ENCODE data around the gene METAP1D.
"Not testable (repeated sequence)": the region's sequence is repeated elsewhere in the genome, so short reads cannot be mapped to it uniquely, and the experiment has no call there.

Gene METAP1D

DNA sequence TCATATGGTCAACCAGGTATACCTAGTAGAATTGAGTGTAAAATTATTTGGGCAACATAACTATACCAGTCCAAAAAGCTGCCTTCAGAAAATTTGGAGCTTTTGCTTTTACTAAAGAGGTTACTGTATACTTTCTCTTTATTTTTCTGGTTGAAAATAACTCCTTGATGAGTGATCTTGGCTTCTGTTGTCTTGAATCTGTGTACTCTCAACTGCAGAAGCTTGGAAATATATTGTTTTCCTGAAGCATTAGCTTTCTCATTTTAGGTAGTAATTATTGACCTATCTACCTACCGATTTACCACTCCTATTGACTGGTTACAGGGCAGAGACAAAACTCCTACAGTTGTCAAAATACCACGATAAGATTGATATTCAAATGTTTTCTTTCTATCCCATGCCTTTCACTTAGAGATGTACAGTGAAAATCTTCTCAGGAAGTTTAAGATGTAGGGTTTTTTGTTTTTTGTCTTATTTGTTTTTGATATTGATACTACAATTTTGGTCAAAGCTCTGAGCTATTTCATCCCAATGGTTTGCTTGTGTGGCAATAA is 49.9 kb downstream of the METAP1D start:
- no peak for DNase-seq

DNA sequence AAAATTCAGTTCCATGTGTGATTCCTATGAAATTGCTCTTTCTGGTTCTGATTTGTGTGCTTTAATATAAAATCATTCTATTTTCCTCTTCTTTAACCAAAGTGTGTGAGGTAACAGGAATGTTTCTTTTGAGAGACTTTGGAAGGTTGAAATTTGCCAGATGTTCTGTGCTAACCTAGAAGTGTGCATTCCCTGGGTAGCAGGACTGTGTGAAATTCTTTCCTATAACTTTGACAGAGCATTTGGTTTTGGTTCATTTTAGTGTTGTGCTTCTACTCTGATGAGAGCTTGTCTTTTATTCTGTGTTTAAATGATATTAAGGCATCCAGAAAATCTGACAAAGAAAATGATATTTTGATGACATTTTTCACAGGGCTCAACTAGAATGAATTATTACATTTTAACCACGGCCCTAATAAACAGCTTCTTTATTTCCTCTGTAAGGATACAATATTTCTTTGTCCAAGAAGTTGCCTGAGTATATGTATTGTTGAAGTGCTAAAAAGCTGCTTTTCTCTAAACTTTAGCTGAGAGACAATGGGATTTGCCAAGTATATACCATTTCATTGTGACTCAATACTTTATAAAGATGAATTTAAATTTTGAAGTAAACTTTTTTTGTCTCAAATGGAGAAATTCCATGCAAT is 50.8 kb downstream of the METAP1D start:
- no peak for DNase-seq

DNA sequence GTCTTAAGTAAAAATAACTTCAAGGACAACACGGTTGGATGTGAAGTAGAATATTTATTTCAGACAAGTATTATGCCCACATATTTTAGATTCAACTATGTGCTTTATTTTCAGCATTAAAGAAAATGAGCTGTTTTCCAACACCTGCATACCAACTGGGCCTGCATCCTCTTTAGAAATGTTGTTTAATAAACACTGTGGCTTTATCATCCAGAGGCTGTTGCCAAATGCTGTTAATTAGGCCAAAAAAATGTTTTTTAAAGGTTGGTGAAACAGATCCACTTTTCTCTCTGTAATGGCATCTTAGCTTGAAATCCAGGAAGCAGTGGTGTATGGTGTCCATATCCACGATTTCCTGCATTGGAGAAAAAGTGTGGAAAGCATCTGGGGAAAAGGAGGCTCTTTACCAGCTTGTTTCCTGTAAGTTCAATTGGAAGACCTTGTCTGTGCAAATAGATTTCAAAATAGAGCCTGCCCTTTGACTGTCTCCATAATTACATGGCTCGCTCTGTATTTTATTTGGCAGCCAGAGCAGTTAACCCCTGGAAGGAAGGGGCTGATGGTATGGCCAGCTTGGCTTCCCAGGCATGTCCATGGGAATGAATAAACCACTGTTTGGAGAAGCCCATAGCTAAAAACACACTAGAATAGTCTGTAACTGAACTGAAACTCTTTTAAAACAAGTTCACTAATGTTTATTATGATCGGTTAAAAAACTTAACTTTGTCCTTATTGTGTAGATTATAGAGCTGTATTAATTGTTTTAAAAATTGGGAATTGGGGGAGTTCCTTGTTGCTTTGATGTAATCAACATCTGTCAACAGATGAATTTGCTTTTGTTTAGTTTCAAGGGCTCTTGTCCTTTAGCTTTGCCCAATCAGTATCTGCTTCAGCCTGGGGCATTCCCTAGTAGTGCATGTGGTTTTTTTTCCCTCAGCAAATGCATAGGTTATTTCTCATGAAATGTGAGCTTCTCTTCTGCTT is 52.5 kb downstream of the METAP1D start:
- no peak for DNase-seq

DNA sequence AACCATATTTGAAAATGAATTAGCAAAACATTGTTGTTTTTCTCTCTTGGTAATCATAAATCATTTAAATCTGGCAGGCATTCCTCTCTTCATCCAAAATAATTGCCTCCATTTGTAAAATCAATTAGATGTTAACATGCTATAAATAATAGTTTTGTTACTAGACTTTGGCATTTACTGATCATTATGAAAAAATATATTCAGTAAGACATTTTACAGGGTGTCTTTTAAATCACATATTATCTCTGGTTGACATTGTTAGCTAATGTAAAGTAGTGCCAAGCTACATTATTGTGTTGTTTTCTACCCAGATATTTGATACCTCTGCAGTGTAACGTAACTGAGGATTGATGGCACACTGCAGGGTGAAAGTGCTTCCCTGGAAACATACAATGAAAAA is 53.7 kb downstream of the METAP1D start:
- DNase-seq = no peak

DNA sequence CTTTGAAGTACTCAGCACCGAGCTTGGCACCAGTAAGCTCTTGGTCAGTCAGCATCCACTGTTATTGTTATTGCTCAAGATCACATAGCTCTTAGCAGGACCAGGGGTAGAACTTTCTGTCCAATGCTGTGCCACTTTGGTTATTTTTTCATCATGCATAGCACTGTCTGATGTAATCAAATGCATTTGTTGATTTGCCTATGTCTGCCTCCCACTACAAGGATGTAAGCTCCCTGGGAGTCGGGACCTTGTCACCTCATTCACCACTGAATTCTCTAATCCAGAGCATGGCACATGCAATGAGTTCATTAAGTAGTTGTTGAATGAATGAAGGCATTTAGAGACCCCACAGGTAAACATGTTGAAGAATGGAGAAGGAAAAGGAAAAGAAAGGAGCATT is 56.5 kb downstream of the METAP1D start:
- DNase-seq = no peak

DNA sequence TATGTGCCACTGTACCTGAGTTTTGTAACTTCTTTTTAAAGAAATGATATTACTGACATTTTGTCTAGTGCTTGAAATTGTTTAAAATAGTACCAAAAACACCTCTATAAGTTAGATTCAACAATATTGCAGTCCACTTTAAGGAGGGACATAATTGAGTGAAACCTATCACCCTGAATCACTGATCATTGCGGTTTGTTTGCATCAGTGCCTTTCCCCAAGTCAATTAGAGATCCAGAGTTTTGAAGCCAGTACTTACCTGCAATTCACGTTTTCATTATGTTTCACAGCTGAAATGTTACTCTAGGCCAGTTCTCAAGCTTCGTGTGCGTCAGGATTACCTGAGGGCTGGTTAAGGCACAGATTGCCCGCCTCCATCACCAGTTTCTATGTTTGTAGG is 58.9 kb downstream of the METAP1D start:
- DNase-seq = no peak

DNA sequence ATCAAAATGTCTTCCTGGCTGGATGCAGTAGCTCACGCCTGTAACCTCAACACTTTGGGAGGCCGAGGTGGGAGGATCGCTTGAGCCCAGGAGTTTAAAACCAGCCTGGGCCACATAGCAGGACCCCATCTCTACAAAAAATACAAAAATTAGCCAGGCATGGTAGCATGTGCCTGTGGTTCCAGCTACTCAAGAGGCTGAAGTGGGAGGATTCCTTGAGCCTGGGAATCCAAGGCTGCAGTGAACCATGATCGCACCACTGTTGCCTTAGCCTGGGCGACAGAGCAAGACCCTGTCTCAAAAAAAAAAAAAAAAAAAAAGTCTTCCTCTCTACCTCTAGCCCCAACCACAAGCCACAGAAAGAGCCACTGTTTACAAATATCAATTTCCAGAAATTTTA is 60.4 kb downstream of the METAP1D start:
- DNase-seq = not testable (repeated sequence)

DNA sequence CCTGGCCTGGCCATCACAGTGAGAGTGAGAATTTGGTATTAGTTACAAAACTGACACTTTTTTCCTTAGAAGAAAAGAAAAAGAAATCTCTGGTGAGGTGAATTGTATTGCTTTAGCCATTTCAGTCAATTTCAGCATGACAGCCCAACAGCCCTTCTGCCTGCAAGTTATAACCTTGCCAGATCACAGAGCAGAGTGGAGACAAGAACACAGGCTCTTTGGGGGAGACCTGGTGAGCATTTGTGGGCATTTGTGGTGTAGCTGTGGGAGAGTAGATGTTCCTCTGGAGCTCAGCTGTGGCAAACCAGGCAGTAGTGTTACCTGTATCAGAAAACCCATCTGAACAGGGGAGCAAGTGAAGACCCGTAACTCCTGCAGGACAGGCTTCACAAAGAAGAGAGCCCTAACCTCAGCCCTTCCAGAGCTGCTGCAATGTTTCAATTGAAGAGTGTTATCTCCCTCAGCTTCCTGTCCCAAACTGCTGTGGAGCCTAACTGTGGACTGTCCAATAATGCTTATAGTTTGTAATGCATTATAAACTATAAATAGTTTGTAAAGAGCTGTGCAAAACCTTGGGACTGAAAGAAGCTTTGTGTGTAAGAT is 62.8 kb downstream of the METAP1D start:
- DNase-seq = no peak

DNA sequence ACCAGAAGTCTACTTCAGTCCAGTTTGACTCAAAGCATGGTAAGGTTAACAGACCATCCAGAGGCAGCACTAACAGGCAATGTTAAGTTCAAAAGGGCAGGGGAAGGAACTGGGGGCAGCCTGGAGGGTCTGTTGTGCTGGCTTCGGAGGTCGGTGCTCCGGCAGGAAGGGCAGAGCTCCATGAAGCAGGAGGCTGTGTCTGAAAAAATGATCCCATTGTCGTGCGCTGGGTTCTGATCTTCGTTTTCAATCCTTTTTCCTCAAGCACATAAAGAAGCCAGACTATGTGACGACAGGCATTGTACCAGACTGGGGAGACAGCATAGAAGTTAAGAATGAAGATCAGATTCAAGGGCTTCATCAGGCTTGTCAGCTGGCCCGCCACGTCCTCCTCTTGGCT is 63.7 kb downstream of the METAP1D start:
- DNase-seq = no peak

DNA sequence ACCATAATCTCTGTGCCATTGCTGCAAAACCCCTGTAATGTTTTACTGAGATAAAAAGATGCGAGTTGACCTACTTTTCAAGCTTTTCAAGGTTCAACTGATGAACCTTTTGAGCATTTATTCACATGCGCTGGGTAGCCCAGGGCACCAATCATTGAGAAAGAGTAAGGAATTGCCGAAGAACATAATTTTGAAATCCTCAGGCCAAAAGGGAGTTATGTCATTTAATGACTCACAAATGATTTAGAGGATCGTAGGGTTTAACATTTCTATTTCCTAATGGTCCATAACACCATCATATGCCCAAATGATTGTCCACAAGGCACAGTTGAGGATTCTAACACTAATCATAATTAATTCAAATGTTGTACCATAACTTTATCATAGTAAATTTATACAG is 65.4 kb downstream of the METAP1D start:
- no peak for DNase-seq

DNA sequence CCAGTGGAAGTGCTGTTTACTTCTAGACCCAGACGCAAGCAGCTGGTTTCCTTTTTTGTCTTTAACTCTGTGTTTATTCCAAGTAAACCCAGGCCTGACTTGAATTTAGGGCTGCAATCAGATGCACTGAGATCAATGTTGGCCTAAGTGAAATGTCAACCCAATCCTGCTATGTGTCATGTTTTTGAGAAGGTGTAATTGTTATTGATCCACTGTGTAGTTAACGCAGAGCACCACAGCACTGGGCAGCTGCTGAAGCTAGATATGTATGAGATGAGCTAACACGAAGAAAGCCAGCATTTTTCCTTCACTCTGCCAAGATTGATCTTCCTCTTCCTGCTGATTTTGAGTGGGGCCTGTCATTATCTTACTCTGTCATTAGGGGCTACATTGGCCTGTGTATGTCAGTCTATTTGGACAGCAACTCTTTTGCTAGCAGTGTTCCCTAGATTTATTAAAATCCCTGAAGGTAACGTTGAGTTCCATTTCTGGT is 66.7 kb downstream of the METAP1D start:
- DNase-seq = no peak

DNA sequence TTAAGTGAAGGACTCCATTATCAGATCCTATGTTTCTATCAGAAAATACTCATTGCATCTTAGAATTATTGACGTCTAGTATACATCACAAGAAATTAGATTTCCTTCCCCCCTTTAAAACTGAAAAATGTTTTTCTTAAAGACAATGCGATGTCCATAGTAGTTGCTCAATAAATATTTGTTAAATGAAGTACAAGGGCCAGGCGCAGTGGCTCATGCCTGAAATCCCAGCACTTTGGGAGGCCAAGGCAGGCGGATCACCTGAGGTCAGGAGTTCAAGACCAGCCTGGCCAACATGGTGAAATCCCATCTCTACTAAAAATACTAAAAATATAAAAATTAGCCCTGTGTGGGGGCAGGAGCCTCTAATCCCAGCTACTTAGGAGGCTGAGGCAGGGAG is 68.2 kb downstream of the METAP1D start:
- DNase-seq = not testable (repeated sequence)

DNA sequence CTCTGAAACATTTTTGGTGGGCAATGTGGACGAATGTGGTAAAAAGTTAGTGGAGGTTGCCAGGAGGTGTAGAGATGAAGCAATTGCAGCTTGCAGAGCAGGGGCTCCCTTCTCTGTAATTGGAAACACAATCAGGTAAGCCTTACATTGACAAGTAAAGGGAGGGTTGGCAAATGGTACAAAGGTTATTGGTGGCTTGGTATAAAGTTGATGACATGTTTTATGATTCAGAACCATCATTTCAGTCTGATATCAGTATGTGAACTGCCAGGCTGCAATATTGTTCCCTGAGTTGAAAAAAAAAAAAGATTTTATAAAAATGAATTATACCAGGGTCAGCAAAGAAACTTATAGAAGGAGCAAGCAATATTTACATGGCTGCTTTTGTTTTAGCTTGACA is 71.2 kb downstream of the METAP1D start:
- no peak for DNase-seq

DNA sequence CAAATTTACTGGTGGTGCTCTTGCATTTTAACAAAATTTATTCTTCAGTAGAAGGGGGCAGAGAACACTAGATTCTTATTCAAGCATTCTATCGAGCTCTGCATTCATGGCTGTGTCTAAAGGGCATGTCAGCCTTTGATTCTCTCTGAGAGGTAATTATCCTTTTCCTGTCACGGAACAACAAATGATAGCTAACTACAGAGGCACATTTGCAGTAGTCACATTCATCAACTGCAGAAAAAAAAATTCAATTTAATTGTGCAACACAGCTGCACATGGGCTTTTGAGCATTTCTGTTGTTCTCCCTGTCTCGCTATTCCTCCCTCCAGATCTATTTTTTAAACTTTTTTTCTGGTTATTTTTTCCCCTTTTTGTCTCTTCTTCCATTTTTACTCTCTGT is 72.5 kb downstream of the METAP1D start:
- no peak for DNase-seq

DNA sequence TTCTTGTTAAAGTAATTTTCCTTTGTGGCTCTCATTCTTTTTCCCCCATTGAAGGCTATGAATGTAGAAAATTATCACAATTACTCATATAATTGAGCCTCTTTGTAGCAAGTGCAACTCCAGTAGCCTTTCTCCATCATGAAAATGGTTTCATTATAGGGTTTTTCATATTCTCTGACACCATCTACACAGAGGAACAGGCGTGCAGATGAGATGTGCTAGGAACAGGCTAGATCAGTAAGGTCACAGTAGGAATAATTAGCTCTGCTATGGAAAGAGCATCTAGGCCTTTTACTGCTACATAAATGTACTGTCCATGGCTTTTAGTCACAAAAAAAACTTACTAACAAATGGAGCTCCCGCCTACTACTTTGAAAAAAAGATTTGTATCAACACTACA is 73.0 kb downstream of the METAP1D start:
- no peak for DNase-seq

DNA sequence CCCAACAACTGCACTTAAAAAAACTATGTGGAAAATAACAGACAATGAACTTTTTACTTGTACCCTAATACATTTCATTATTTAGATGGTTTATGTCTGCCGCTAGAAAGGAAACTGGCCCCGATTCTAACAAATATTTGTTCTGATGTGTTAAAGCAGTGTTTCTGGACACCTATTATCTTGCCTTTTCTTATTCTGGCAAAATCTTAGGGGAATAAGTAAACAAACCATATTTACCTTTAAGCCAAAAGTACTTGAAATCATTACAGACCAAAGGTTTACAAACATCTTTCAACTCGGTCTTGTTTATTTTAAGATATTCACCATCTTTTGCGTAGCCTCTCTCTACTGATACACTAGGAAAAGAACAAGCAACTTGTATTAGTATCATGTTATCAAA is 73.8 kb downstream of the METAP1D start:
- no peak for DNase-seq

DNA sequence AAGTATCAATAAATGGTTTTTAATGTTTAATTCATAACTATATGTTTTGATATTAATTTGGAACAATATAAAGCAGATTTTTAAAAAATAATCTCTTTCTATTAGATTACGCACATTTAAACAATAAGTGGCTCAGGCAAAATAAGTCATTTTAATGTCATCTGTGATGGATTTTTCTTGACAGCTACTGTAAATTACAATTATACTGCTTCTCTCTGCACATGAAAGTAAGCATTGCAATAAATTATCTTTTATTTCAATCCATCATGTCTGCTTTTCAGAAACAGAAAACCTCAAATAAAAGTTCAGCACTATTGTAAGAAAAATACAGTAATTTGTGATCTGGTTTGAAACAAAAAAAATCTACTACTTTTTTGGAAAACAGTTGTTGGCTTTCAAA is 74.5 kb downstream of the METAP1D start:
- DNase-seq = no peak

DNA sequence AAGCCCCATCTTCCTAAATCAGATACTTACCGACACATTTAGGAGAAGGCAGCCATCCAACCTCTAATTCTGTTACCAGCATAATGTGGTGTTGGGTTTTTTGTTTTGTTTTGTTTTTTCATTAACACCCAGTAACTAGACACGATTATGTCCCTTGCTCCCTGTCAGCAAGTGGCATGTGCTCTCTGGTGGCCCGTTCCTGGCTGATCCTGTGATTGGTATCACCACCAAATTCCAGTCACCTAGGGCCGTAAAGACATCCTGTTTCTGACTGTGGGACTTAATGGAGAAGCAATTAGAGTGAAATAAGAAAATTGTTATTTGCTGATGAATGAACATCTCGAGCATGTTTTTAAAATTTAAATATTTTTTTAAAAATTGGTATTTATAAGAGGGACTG is 79.7 kb downstream of the METAP1D start:
- no peak for DNase-seq

DNA sequence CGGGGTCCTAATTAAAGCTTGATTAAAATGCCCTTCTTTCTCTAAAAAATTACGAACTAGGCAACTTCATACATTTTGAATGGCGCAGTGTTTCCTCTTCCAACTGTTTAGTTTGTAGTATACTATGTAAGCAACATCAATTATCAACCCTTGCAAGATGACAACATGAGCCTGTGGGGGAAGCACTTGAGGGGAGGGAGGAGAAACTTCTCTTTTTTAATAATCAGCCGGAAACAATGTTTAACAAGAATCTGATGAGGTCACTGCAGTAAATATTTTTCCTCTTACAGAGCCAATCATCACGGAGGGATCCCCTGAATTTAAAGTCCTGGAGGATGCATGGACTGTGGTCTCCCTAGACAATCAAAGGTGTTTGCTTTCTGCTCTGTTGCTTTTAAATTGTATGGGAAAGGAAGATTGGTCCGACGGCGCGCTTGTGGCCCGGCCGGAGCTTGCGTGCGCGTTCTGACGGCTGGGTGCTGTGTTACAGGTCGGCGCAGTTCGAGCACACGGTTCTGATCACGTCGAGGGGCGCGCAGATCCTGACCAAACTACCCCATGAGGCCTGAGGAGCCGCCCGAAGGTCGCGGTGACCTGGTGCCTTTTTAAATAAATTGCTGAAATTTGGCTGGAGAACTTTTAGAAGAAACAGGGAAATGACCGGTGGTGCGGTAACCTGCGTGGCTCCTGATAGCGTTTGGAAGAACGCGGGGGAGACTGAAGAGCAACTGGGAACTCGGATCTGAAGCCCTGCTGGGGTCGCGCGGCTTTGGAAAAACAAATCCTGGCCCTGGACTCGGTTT is 80.3 kb downstream of the METAP1D start:
- no peak for DNase-seq

DNA sequence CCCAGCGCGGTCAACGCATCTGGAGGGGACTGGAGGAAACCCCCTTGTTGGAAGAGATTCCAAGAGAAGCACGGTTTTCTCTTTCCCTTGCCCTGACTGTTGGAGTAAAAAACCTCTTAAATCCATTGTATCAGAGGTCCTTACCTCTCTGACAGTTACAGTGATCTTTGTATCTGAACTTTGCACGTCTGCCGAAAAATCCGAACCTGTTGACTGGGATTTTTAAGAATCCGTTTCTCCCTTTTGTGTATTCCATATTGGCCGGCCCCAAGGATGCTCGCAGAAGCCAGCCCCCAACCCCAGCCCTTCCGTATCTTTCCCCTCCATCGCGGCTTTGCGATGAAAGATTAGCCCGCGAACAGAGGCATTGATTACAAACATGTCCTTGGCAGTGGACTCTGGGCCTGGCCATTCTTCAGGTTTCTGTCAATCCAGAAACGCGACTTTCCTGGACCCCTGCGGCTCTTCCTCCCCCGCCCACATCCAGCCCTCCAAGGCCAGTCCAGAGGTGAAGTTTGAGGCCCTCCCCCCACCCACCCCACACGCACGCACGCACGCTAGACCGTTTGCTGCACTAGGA is 81.0 kb downstream of the METAP1D start:
- no peak for DNase-seq

DNA sequence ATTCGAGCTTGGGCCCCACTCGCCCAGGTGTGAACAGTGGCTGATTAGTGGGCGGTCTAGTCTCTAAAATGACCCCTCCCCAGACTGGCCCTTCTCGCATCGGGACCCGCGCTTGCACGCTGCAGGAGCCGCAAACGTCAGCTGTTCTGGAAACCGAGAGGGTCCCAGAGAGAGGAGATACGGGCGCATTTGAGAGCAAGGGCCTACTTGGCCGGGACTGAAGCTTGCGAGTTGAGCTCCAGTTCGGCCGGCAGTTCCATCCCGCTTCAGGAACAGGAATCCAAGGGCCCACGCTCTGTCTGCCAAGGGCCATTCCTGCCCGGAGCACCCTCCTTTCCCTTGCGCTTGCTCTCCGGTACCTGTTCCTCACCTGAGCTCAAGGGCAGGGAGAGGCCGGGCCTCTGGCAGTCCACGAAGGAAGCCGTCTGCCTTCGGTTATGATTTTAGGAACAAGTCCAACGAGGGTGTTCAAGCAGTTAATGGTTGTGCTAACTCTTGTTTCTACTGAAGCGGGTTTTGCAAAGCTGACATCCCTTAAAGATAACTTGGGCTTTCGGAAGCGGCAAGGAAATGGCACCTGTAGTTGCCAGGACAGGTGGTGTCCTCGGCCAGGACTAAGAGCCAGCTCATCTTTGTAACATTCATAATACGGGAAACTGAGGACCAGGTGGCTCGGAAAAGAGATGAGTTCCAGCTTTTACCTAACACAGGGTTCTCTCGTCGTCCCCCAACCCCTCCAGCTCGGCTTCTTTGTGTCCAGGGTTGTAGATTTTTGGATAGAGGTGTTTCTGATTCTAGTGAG is 81.7 kb downstream of the METAP1D start:
- DNase-seq = no peak
